Measurements from ENCODE around the gene CAMKMT.

CAMKMT gene

DNA sequence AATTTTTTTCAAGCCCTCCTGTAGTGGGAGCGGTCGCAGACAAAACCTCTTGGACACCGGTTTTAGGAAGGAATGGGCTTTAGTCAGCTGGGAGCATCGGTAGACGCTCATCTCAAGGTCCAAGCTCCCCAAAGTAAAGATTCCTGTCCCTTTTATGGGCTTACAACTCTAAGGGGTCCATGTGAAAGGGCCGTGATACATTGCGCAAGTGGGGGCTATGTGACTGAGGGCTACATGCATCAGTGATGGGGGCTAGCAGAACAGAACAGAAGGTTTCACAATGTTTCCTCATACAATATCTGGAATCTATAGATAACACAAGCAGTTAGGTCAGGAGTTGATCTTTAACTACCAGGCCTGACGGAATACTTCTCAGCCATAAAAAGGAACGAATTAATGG is 62.5 kb downstream of the CAMKMT start:
- no peaks in the 10 kb centered on the region for H3K27me3 ChIP-seq
- H3K4me1 ChIP-seq (ENCODE audit: control insufficient read depth in 1 of 2, insufficient read depth in 1 of 2, low read depth in 1 of 2, low read length in 1 of 2) = no peaks in the 10 kb centered on the region
- TF ChIP-seq, protein P1, sequence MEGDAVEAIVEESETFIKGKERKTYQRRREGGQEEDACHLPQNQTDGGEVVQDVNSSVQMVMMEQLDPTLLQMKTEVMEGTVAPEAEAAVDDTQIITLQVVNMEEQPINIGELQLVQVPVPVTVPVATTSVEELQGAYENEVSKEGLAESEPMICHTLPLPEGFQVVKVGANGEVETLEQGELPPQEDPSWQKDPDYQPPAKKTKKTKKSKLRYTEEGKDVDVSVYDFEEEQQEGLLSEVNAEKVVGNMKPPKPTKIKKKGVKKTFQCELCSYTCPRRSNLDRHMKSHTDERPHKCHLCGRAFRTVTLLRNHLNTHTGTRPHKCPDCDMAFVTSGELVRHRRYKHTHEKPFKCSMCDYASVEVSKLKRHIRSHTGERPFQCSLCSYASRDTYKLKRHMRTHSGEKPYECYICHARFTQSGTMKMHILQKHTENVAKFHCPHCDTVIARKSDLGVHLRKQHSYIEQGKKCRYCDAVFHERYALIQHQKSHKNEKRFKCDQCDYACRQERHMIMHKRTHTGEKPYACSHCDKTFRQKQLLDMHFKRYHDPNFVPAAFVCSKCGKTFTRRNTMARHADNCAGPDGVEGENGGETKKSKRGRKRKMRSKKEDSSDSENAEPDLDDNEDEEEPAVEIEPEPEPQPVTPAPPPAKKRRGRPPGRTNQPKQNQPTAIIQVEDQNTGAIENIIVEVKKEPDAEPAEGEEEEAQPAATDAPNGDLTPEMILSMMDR (IDR thresholded peaks at IDR 0.05) = no peak
- no peaks in the 10 kb centered on the region for H3K9me3 ChIP-seq
- no peaks in the 10 kb centered on the region for H3K36me3 ChIP-seq
- no peak overlapping the region for H3K27ac ChIP-seq
- H3K4me3 ChIP-seq (ENCODE audit: low read depth in 1 of 2, low read length in 1 of 2) = no peak overlapping the region

DNA sequence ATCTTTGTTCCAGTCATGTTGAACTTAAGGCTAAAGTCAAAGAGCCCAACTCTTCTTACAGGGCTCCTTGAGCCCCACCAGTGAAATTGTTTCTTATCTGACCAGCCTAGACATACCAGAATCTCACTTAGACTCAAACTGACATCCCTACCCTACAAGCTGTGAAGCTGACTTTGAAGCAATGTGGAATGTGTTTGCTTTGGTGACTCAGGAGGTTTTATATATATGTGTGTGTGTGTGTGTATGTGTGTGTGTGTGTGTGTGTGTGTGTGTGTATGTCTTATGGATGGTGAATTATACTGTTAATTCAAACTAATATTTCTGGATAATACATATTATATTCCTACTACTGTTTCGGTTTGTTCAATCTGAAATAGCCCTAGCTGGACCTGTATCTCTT is 67.3 kb downstream of the CAMKMT start:
- H3K4me3 ChIP-seq (ENCODE audit: low read depth in 1 of 2, low read length in 1 of 2) = no peak overlapping the region
- no peaks in the 10 kb centered on the region for H3K4me1 ChIP-seq (ENCODE audit: control insufficient read depth in 1 of 2, insufficient read depth in 1 of 2, low read depth in 1 of 2, low read length in 1 of 2)
- no peaks in the 10 kb centered on the region for H3K9me3 ChIP-seq
- H3K27ac ChIP-seq = no peak overlapping the region
- H3K36me3 ChIP-seq = no peaks in the 10 kb centered on the region
- no peaks in the 10 kb centered on the region for H3K27me3 ChIP-seq
- TF ChIP-seq, protein P1 (IDR thresholded peaks at IDR 0.05) = no peak

DNA sequence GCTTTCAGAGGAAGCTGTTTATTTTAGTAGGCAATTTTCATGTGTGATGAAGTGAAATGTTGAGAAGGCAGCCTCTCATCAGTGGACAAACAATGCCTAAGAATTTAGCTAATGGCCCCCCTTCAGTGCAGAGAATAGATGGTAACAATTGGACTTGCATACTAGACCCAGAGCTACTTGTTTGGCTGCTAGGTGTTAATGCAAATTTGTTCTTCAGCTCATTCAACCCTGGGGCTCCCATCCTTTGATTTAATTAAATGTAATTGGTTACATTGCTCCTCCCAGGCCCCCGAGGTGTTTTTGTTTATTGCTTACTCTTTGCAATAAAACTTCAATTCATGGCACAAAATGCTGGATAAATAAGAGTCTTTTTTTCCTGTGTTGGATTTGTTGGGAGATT is 68.6 kb downstream of the CAMKMT start:
- H3K27me3 ChIP-seq = no peaks in the 10 kb centered on the region
- TF ChIP-seq, protein P1 (IDR thresholded peaks at IDR 0.05) = no peak
- H3K9me3 ChIP-seq = no peaks in the 10 kb centered on the region
- H3K36me3 ChIP-seq = no peaks in the 10 kb centered on the region
- no peak overlapping the region for H3K27ac ChIP-seq
- H3K4me3 ChIP-seq (ENCODE audit: low read depth in 1 of 2, low read length in 1 of 2) = no peak overlapping the region
- no peaks in the 10 kb centered on the region for H3K4me1 ChIP-seq (ENCODE audit: control insufficient read depth in 1 of 2, insufficient read depth in 1 of 2, low read depth in 1 of 2, low read length in 1 of 2)

DNA sequence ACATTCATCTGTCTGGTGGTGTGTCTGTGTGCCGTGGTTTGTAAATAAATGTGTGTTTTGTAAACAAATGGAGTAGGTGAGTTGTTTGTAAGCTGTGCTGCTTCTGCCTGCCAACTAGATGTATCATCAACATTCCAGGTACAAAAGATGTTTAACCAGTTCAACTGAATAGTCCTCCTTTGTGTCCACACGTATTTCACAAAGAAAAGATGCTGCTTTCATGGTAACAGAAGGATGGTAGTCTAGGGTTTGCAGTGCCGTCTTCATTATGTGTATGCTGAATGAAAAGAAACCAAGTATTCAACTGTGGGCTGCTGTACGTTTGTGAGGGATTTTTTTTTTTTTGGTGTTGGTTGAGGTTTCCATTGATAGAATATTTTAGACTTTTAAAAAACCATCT is 72.1 kb downstream of the CAMKMT start:
- TF ChIP-seq, protein P1 (IDR thresholded peaks at IDR 0.05) = no peak
- Histone ChIP-seq H3K36me3 (no peaks in the 10 kb centered on the region), H3K4me1 (ENCODE audit: control insufficient read depth in 1 of 2, insufficient read depth in 1 of 2, low read depth in 1 of 2, low read length in 1 of 2) (no peaks in the 10 kb centered on the region), H3K4me3 (ENCODE audit: low read depth in 1 of 2, low read length in 1 of 2) (no peak overlapping the region), H3K27ac (no peak overlapping the region), H3K27me3 (no peaks in the 10 kb centered on the region), H3K9me3 (no peaks in the 10 kb centered on the region)

DNA sequence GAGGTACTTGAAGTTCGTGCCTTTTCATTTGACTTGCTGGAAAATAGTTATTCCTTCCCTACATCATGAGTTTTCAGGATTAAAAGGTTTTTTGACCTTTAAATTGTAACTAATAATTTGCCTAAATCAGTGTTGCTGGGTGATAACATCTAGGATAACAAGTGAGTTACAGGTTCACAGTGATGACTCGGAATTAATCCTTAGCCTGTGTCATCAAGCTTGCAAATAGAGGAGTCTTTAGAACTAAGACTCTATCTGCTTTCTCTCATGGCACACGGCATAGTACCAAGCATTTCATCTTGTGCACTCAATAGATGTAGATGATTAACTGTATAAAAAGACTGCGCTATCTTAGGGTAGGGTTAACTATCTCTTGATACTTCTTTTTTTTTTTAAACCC is 79.5 kb downstream of the CAMKMT start:
- TF ChIP-seq, protein P1 (IDR thresholded peaks at IDR 0.05) = no peak
- no peak overlapping the region for H3K4me3 ChIP-seq (ENCODE audit: low read depth in 1 of 2, low read length in 1 of 2)

DNA sequence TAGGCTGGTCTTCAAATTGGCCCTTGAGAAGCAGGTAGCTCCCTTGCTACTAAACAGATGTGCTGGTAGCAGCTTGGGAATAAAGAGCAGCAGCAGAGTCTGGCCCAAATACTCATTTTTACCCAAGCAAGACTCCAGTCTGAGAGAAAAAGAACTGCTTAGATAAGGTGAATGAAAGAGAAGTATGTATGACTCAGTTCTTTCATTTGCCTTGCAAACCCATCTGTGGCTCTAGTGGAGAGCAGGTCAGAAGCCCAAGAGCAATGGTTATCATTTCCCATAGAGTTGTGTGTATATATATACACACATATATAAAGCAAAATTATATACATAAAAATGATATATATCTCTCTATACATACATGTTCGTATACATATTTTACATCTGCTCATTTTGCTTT is 80.3 kb downstream of the CAMKMT start:
- H3K27me3 ChIP-seq = no peaks in the 10 kb centered on the region
- no peak overlapping the region for H3K4me3 ChIP-seq (ENCODE audit: low read depth in 1 of 2, low read length in 1 of 2)
- TF ChIP-seq, protein P1 (IDR thresholded peaks at IDR 0.05) = no peak
- no peaks in the 10 kb centered on the region for H3K36me3 ChIP-seq
- no peaks in the 10 kb centered on the region for H3K4me1 ChIP-seq (ENCODE audit: control insufficient read depth in 1 of 2, insufficient read depth in 1 of 2, low read depth in 1 of 2, low read length in 1 of 2)
- H3K27ac ChIP-seq = no peak overlapping the region
- H3K9me3 ChIP-seq = no peaks in the 10 kb centered on the region

More for the DNA sequence above, 79.5 kb downstream of the CAMKMT start:
- Histone ChIP-seq H3K27ac (no peak overlapping the region), H3K9me3 (no peaks in the 10 kb centered on the region), H3K4me1 (ENCODE audit: control insufficient read depth in 1 of 2, insufficient read depth in 1 of 2, low read depth in 1 of 2, low read length in 1 of 2) (no peaks in the 10 kb centered on the region), H3K36me3 (no peaks in the 10 kb centered on the region), H3K27me3 (no peaks in the 10 kb centered on the region)
